Spinal cord (tissue), 4 donors: ENCODE results near the gene WDR44. TPM values are rescaled to one million over a fixed set of nuclear protein-coding genes. Genes with fewer than 3 reads are reported as not detected.

Source experiments
- polyA plus RNA-seq, 2 donors: library from polyadenylated mRNA; unstranded; fragments of 120-200 nt; gene quantifications; one replicate each; pipeline ENCODE4 v1.2.1, GENCODE V29; 2013; ENCODE audit not compliant: insufficient read length in 2 of 2
- small RNA-seq: library from RNA; depleted of rRNA; stranded (forward); fragments of <200 nt; gene quantifications from one replicate; pipeline ENCODE3, GENCODE V24; 2014; ENCODE audit warnings: low replicate concordance
- total RNA-seq, 2 donors: library from RNA; depleted of rRNA in 1 of 2; stranded (reverse); fragments of 120-200 nt in 1 of 2; fragments of >200 nt in 1 of 2; gene quantifications; one replicate each; pipeline versions ENCODE4 v1.2.3 to v1.2.4, GENCODE V29; 2013 to 2014

Gene WDR44
- total and polyA plus RNA-seq, 4 donors = 15.8 to 24.1 (median 19.3) TPM

Small RNAs within 50 kb of the gene (small RNA-seq; reads per million reads assigned to genes)
- gene MIR1277 = not detected

Other genes starting within 250 kb of the WDR44 start
- 10 to 100 TPM; 34.7 to 61.4 TPM for gene KLHL13, start 229.3 kb upstream of the WDR44 start, total RNA-seq
- gene KLHL13, start 229.3 kb upstream of the WDR44 start, polyA plus RNA-seq = 10 to 100 TPM; 36.0 to 42.2 TPM
- 10 to 100 TPM; 16.8 to 35.9 TPM for gene DOCK11, start 149.7 kb downstream of the WDR44 start, total RNA-seq
- gene DOCK11, start 149.7 kb downstream of the WDR44 start, polyA plus RNA-seq = 10 to 100 TPM; 16.2 to 16.6 TPM